Type B pancreatic cell (in vitro differentiated cells): ENCODE results near the gene PRKCI. TPM values are rescaled to one million over a fixed set of nuclear protein-coding genes. Genes with fewer than 3 reads are reported as not detected.

Experiments used
- DNase-seq: peaks from one replicate; pipeline ENCODE4 v3.0.0; 2021; ENCODE audit warnings: mixed read lengths; ENCODE audit not compliant: unreplicated experiment; ENCODE audit errors: extremely low spot score
- H3K27ac Mint-ChIP-seq: 2 replicates; pipeline ENCODE4 v1.8.0; 2021; ENCODE audit warnings: mild to moderate bottlenecking, mixed read lengths
- H3K27me3 Mint-ChIP-seq: 2 replicates; pipeline ENCODE4 v1.8.0; 2021; ENCODE audit warnings: mixed read lengths
- H3K36me3 Mint-ChIP-seq: 2 replicates; pipeline ENCODE4 v1.8.0; 2021; ENCODE audit warnings: mixed read lengths
- H3K4me1 Mint-ChIP-seq: one replicate; pipeline ENCODE4 v1.8.0; 2021; ENCODE audit warnings: mixed read lengths; ENCODE audit not compliant: unreplicated experiment
- H3K4me3 Mint-ChIP-seq: 2 replicates; pipeline ENCODE4 v1.8.0; 2021; ENCODE audit warnings: mild to moderate bottlenecking, mixed read lengths
- H3K9me3 Mint-ChIP-seq: 2 replicates; pipeline ENCODE4 v1.8.0; 2021; ENCODE audit warnings: mixed read lengths
- CTCF ChIP-seq: fragments of 200-600 bp; sonication (generic); conservative IDR thresholded peaks from 2 replicates; pipeline ENCODE4 v1.5.0; 2021; ENCODE audit warnings: antibody characterized with exemption, mild to moderate bottlenecking
- total RNA-seq: library from RNA; stranded (reverse); gene quantifications from 2 replicates; pipeline ENCODE4 v1.2.1, GENCODE V29; 2021; ENCODE audit warnings: low replicate concordance

Gene PRKCI
- total RNA-seq, 1 donor from 2014 or later = 47.3 TPM

DNA sequence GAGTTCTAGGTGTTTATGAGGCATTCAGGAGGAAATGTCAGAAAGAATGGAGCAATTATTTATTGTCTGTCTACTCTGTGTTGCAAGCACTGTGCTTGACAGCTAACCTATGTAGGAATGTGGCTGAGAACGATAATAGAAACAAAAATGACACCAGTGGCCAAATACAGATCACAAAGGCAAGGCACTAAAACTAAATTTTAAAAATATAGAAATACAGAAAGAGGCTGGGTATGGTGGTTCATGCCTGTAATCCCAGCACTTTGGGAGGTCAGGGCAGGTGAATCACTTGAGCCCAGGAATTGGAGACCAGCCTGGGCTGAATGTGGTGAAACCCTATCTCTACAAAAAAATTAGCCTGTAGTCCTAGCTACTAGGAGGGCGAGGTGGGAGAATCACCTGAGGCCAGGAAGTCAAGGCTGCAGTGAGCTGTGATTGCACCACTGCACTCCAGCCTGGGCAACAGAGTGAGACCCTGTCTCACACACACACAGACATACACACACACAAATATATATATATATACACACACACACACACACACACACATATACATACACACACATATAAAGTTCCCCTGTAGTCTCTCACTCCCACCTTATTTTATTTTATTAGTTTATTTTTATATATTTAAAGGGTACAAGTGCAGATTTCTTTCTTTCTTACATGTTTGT, 6.0 kb downstream of the PRKCI start:
- no peaks in the 10 kb centered on the region for H3K27me3 Mint-ChIP-seq
- no peak overlapping the region for H3K27ac Mint-ChIP-seq
- H3K9me3 Mint-ChIP-seq = no peaks in the 10 kb centered on the region

DNA sequence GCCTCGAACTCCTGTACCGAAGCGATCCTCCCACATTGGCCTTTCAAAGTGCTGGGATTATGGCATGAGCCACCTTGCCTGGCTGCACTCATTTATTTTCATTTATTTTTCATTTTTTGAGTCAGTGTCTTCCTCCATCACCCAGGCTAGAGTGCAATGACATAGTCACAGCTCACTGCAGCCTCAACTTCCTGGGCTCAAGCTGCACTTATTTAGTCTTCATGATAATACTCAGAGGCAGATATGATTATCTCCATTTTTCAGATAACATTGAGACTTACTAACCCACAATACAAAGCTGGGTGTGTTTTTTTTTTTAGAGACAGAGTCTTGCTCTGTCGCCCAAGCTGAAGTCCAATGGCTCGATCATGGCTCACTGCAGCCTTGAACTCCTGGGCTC, 10.0 kb downstream of the PRKCI start:
- Mint-ChIP-seq H3K36me3 (peaks cover 14% of the 10 kb centered on the region), H3K4me1 (peaks cover 8% of the 10 kb centered on the region), H3K27ac (no peak overlapping the region), H3K9me3 (no peaks in the 10 kb centered on the region), H3K4me3 (no peak overlapping the region), H3K27me3 (no peaks in the 10 kb centered on the region)
- no peak for DNase-seq
- TF ChIP-seq CTCF = no peak

More for the DNA sequence above, 6.0 kb downstream of the PRKCI start:
- DNase-seq = no peak
- Mint-ChIP-seq H3K4me1 (peaks cover 33% of the 10 kb centered on the region), H3K36me3 (peaks cover 3% of the 10 kb centered on the region), H3K4me3 (peak overlapping the region; percentile 15)
- TF ChIP-seq CTCF = no peak

GRCh38 chr3:170233530-170233929, 11.3 kb downstream of the PRKCI start:
- no peak for TF ChIP-seq CTCF
- H3K27ac Mint-ChIP-seq = peak overlapping the region; percentile 76
- H3K36me3 Mint-ChIP-seq = peaks cover 15% of the 10 kb centered on the region
- no peaks in the 10 kb centered on the region for H3K9me3 Mint-ChIP-seq
- no peak for DNase-seq
- no peaks in the 10 kb centered on the region for H3K27me3 Mint-ChIP-seq
- no peak overlapping the region for H3K4me3 Mint-ChIP-seq
- H3K4me1 Mint-ChIP-seq = no peaks in the 10 kb centered on the region

DNA sequence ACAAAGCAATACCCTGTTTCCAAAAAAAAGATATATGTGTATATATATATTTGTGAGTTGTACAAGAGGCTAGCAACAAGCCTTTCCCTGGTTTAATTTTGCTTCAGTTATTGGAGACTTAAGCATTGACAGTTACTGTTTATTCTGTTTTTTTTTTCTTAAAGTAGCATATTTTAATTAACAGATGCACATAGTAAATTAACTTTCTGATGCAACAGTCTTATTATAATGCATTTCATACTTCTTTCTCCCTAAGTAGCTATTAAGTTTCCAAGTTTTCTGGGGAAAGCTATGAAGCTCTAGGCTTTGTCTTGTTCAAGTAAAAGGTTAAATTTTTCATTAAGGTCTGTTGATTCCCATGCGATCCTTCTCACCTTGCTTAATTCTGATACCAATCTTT, 17.9 kb downstream of the PRKCI start:
- Mint-ChIP-seq H3K36me3 (peaks cover 27% of the 10 kb centered on the region), H3K27me3 (no peaks in the 10 kb centered on the region), H3K4me3 (peak overlapping the region; percentile 17), H3K27ac (peak overlapping the region; percentile 88), H3K4me1 (peaks cover 5% of the 10 kb centered on the region), H3K9me3 (no peaks in the 10 kb centered on the region)
- no peak for DNase-seq
- no peak for TF ChIP-seq CTCF

DNA sequence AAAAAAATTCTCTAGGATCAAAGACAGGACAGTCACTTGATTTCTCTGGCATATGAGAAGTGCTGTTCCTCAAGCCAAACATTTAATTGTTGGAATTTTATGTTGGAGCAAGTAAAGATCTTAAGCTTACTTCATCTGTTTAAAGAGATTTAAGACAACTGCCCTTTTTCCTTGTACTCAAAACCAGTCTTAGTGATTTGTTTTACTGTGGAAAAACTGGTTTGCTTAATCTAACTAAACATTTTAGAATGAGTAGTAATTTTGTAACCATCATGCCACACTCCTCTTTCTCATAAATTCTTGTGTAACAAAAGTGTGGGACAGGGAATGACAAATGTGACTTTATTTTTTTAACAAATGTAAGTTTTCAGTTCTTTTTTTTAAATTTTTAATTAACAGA, 18.4 kb downstream of the PRKCI start:
- peaks cover 5% of the 10 kb centered on the region for H3K4me1 Mint-ChIP-seq
- H3K27me3 Mint-ChIP-seq = no peaks in the 10 kb centered on the region
- H3K36me3 Mint-ChIP-seq = peaks cover 26% of the 10 kb centered on the region
- no peak for TF ChIP-seq CTCF
- H3K27ac Mint-ChIP-seq = peak overlapping the region; percentile 88
- DNase-seq = no peak
- no peaks in the 10 kb centered on the region for H3K9me3 Mint-ChIP-seq
- peak overlapping the region; percentile 17 for H3K4me3 Mint-ChIP-seq
